Immature natural killer cell (primary cell): ENCODE measurements around the gene PDCD7. TPM values are rescaled to one million over a fixed set of nuclear protein-coding genes. Genes with fewer than 3 reads are reported as not detected.
A peak's percentile ranks its signal among the peaks of the same experiment; 100 is the strongest.
"Not testable (repeated sequence)": the region's sequence is repeated elsewhere in the genome, so short reads cannot be mapped to it uniquely, and the experiment has no call there.

ENCODE experiments used
- DNase-seq, 3 donors: peaks; one replicate each; pipeline ENCODE4 v3.0.0; 2022; ENCODE audit warnings: mixed read lengths in 1 of 3
- H3K27ac Mint-ChIP-seq, 6 donors: one replicate each; pipeline ENCODE4 v1.8.0; 2020; ENCODE audit warnings: mixed read lengths in 6 of 6, mild to moderate bottlenecking in 5 of 6, inconsistent platforms in 4 of 6, moderate library complexity in 3 of 6
- H3K27me3 Mint-ChIP-seq, 3 donors: one replicate each; pipeline ENCODE4 v1.8.0; 2020 to 2021; ENCODE audit warnings: low read depth in 3 of 3, mild to moderate bottlenecking in 3 of 3, mixed read lengths in 3 of 3, moderate library complexity in 3 of 3, inconsistent platforms in 1 of 3
- H3K36me3 Mint-ChIP-seq, 3 donors: one replicate each; pipeline ENCODE4 v1.8.0; 2020; ENCODE audit warnings: mixed read lengths in 3 of 3, inconsistent platforms in 2 of 3, mild to moderate bottlenecking in 2 of 3
- H3K4me1 Mint-ChIP-seq, 2 donors: one replicate each; pipeline ENCODE4 v1.8.0; 2020; ENCODE audit warnings: inconsistent platforms in 2 of 2, mild to moderate bottlenecking in 2 of 2, mixed read lengths in 2 of 2, moderate library complexity in 1 of 2
- H3K4me3 Mint-ChIP-seq, 5 donors: one replicate each; pipeline ENCODE4 v1.8.0; 2020; ENCODE audit warnings: mild to moderate bottlenecking in 5 of 5, mixed read lengths in 5 of 5, inconsistent platforms in 3 of 5, moderate library complexity in 3 of 5
- H3K9me3 Mint-ChIP-seq, 6 donors: one replicate each; pipeline ENCODE4 v1.8.0; 2020; ENCODE audit warnings: mild to moderate bottlenecking in 6 of 6, mixed read lengths in 6 of 6, inconsistent platforms in 4 of 6, moderate library complexity in 3 of 6
- polyA plus RNA-seq, 3 donors: library from polyadenylated mRNA; unstranded; fragments of 300-500 nt; fragmentation: Illumina TruSeq; gene quantifications; one replicate each; pipeline ENCODE4 v1.2.3, GENCODE V29; 2021

PDCD7 gene
- polyA plus RNA-seq, 3 donors from 2014 or later = 8.9 to 14.7 (median 14.4) TPM

DNA sequence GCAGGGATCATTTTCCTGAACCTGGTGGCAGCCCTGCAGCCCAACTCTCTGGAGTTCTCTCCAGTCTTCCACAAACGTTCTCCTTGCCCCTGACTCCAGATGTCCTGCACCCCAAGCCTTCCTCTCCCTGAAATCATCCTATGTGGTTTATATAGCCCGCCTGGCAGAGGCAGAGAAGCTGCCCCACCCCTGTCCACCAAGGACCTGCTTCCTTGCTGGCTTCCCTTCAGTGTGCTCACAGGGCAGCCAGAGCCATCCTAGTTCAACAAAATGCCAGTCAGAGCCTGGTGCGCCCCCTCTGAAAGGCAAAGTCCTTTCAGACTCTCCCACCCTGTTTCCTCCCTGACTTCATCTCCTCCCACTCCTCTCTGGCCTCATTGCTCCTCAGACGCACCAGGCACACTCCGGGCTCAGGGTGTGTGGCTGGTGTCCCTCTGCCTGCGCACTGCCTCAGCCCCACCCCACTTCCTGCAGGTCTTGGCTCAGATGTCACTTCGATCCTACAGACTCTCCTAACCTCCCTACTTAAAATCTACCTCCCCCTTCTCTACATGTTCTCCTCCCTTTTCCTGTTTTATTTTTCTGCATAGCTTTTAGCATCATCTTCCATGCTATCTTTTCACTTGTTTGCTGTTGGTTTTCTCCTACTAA is 51.2 kb downstream of the PDCD7 start:
- Mint-ChIP-seq H3K36me3 (no peaks in the 10 kb centered on the region), H3K27ac (no peak overlapping the region), H3K9me3 (no peaks in the 10 kb centered on the region), H3K4me1 (peaks cover 8 to 15% of the 10 kb centered on the region in 2 donors), H3K27me3 (peaks cover 8 to 29% (median 14%) of the 10 kb centered on the region in 3 donors), H3K4me3 (peak overlapping the region in 1 of 5 donors; percentile 36)
- DNase-seq = no peak

DNA sequence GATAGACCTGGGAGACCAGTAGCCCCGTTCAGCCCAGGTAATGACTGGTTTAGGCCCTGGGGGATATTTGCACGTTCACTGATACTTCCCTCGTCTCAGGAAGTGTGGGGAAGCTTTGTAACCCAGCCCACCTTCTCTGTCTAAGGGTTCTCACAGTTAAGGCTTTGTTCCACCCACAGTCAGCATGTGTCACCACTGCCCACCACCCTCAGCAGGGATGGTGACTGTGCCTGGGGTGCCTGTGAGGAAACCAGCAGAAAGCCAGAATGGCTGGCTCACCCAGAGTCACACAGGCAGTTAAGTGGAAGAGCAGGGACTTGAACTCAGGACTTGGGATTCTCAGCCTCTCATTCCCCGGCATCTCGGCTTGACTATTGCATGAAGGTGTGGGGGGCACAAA is 51.9 kb downstream of the PDCD7 start:
- Mint-ChIP-seq H3K36me3 (no peaks in the 10 kb centered on the region), H3K4me3 (no peak overlapping the region), H3K27ac (no peak overlapping the region), H3K4me1 (peaks cover 8 to 15% of the 10 kb centered on the region in 2 donors), H3K27me3 (peaks cover 7 to 29% (median 14%) of the 10 kb centered on the region in 3 donors), H3K9me3 (no peaks in the 10 kb centered on the region)
- DNase-seq = no peak

DNA sequence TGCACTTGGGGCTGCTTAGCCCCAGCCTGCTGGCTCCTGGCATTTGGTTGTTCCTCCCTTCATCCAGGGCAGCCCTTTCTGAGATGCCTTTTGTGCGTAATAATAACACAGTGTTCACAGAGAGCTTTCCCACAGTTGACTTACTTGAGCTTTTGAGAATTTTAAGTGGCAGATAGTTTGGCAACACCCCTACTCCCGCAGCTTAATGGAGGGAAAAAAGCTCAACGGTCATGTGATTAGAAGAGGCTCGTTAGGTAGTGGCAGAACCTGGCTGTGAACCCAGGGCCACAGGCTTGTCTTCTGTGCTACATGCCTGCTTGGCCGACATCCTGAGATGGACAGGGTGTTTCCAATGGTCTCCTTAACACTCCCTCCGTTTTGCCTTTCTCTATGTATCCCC is 52.3 kb downstream of the PDCD7 start:
- no peak overlapping the region for H3K27ac Mint-ChIP-seq
- no peak for DNase-seq
- peaks cover 8 to 15% of the 10 kb centered on the region in 2 donors for H3K4me1 Mint-ChIP-seq
- H3K9me3 Mint-ChIP-seq = no peaks in the 10 kb centered on the region
- no peak overlapping the region for H3K4me3 Mint-ChIP-seq
- peaks cover 0 to 3% (median 0%) of the 10 kb centered on the region in 3 donors for H3K36me3 Mint-ChIP-seq
- peaks cover 7 to 29% (median 15%) of the 10 kb centered on the region in 3 donors for H3K27me3 Mint-ChIP-seq

DNA sequence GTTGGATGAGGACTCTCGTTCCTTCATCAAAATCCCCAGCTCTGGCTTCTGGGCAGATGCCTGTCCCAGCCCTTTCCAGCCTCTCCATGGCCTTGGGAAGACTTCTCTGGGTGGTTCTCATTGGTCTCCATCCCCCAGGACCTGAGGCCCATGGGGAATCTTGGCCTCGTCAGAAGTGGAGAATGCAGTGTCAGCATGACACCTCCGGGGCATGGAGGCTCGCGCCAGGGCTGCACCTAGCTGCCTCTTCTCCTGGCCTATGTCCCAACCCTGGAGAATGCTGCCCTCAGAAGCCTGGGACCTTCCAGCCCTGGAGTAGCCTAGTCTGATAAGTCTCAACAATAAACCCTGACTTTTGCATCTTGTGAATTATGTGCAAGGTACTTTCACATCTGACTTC is 54.0 kb downstream of the PDCD7 start:
- Mint-ChIP-seq H3K4me3 (no peak overlapping the region), H3K27me3 (peaks cover 7 to 29% (median 17%) of the 10 kb centered on the region in 3 donors), H3K27ac (peak overlapping the region in 1 of 6 donors; percentile 48), H3K4me1 (peaks cover 8 to 15% of the 10 kb centered on the region in 2 donors), H3K9me3 (no peaks in the 10 kb centered on the region), H3K36me3 (peaks cover 0 to 3% (median 0%) of the 10 kb centered on the region in 3 donors)
- no peak for DNase-seq

DNA sequence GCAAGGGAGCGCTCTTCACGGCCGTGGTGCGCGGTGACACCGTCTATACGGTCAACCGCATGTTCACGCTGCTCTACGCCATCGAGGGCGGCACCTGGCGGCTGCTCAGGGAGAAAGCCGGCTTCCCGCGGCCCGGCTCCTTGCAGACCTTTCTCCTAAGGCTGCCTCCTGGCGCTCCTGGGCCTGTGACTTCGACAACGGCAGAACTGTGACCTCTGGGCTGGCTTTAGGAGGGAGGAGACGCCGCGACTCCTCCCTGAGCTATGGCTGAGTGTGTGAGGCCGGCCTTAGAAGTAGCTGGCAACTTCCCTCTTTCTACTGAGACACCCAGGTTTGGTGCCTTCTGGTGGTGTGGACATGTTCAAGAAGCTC is 55.6 kb downstream of the PDCD7 start:
- H3K9me3 Mint-ChIP-seq = no peaks in the 10 kb centered on the region
- no peak overlapping the region for H3K27ac Mint-ChIP-seq
- H3K27me3 Mint-ChIP-seq = peaks cover 3 to 25% (median 15%) of the 10 kb centered on the region in 3 donors
- peaks cover 0 to 3% (median 0%) of the 10 kb centered on the region in 3 donors for H3K36me3 Mint-ChIP-seq
- peak; percentile 5 to 29 (median 21) for DNase-seq
- peaks cover 8 to 15% of the 10 kb centered on the region in 2 donors for H3K4me1 Mint-ChIP-seq
- H3K4me3 Mint-ChIP-seq = peak overlapping the region in 1 of 5 donors; percentile 57

DNA sequence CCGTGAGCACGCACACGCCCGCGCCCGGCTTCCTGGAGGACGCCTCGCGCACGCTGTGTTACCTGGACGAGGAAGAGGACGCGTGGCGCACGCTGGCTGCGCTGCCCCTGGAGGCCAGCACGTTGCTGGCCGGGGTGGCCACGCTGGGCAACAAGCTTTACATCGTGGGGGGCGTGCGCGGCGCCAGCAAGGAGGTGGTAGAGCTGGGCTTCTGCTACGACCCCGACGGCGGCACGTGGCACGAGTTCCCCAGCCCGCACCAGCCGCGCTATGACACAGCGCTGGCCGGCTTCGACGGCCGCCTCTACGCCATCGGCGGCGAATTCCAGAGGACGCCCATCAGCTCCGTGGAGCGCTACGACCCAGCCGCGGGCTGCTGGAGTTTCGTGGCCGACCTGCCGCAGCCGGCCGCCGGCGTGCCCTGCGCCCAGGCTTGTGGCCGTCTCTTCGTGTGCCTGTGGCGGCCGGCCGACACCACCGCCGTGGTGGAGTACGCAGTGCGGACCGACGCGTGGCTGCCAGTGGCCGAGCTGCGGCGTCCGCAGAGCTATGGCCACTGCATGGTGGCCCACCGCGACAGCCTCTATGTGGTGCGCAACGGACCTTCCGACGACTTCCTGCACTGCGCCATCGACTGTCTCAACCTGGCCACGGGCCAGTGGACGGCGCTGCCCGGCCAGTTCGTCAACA is 56.2 kb downstream of the PDCD7 start:
- Mint-ChIP-seq H3K4me3 (peak overlapping the region in 1 of 5 donors; percentile 57), H3K27ac (no peak overlapping the region), H3K9me3 (no peaks in the 10 kb centered on the region), H3K27me3 (peaks cover 3 to 19% (median 13%) of the 10 kb centered on the region in 3 donors), H3K4me1 (peaks cover 5 to 9% of the 10 kb centered on the region in 2 donors), H3K36me3 (peaks cover 0 to 3% (median 0%) of the 10 kb centered on the region in 3 donors)
- DNase-seq = no peak

DNA sequence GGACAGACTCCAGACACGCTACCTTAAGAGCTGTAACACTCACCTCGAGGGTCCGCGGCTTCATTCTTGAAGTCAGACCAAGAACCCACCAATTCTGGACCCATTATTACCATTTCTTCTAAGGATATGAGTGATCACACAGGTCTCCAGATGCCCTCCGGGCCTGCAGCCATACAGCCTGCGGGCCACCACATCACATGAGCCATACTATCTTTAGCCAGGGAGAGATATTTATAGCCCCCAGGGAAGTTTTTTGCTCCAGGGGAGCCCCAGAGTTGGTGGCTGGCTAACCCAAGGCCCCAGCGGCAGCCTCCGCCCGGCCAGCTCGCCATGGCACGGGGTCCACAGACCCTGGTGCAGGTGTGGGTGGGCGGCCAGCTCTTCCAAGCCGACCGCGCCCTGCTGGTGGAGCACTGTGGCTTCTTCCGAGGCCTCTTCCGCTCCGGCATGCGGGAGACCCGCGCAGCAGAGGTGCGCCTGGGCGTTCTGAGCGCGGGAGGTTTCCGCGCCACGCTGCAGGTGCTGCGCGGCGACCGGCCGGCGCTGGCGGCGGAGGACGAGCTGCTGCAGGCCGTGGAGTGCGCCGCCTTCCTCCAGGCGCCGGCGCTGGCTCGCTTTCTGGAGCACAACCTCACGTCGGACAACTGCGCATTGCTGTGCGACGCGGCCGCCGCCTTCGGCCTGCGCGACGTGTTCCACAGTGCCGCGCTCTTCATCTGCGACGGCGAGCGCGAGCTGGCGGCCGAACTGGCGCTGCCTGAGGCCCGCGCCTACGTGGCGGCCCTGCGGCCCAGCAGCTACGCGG is 56.9 kb downstream of the PDCD7 start, which contains the start of gene KBTBD13:
Gene KBTBD13 (plus strand): TSS at position 261 of the 805 bp plus-strand sequence. CDS start 70 bp downstream, at position 331.
- Mint-ChIP-seq H3K4me3 (no peak within 1 kb of the TSS), H3K27me3 (peaks cover 4 to 14% (median 10%) of the 10 kb centered on the region in 3 donors), H3K9me3 (no peaks in the 10 kb centered on the region), H3K4me1 (peaks cover 5 to 7% of the 10 kb centered on the region in 2 donors), H3K36me3 (peaks cover 0 to 3% (median 0%) of the 10 kb centered on the region in 3 donors), H3K27ac (no peak within 1 kb of the TSS)
- no peak for DNase-seq

DNA sequence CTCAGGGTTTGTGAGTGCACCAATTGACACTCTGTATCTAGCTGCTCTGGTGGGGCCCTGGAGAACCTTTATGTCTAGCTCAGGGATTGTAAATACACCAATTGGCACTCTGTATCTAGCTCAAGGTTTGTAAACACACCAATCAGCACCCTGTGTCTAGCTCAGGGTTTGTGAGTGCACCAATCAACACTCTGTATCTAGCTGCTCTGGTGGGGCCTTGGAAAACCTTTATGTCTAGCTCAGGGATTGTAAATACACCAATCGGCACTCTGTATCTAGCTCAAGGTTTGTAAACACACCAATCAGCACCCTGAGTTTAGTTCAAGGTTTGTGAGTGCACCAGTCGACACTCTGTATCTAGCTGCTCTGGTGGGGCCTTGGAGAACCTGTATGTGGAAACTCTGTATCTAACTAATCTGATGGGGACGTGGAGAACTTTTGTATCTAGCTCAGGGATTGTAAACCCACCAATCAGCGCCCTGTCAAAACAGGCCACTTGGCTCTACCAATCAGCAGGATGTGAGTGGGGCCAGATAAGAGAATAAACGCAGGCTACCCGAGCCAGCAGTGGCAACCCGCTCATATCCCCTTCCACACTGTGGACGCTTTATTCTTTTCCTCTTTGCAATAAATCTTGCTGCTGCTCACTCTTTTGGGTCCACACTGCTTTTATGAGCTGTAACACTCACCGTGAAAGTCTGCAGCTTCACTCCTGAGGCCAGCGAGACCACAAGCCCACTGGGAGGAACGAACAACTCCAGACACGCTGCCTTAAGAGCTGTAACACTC is 57.8 kb downstream of the PDCD7 start:
- not testable (repeated sequence) for H3K27ac Mint-ChIP-seq, H3K4me3 Mint-ChIP-seq

DNA sequence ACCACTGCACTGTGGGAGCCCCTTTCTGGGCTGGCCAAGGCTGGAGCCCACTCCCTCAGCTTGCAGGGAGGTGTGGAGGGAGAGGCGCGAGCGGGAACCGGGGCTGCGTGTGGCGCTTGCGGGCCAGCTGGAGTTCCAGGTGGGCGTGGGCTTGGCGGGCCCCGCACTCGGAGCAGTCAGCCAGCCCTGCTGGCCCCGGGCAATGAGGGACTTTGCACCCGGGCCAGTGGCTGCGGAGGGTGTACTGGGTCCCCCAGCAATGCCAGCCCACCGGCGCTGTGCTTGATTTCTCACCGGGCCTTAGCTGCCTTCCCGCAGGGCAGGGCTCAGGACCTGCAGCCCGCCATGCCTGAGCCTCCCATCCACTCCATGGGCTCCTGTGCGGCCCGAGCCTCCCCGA is 58.7 kb downstream of the PDCD7 start:
- H3K27me3 Mint-ChIP-seq = peaks cover 4 to 11% (median 10%) of the 10 kb centered on the region in 3 donors
- not testable (repeated sequence) for H3K27ac Mint-ChIP-seq, H3K36me3 Mint-ChIP-seq

More for the DNA sequence above, 57.8 kb downstream of the PDCD7 start:
- not testable (repeated sequence) for H3K9me3 Mint-ChIP-seq, DNase-seq, H3K36me3 Mint-ChIP-seq, H3K4me1 Mint-ChIP-seq
- peaks cover 4 to 11% (median 10%) of the 10 kb centered on the region in 3 donors for H3K27me3 Mint-ChIP-seq

DNA sequence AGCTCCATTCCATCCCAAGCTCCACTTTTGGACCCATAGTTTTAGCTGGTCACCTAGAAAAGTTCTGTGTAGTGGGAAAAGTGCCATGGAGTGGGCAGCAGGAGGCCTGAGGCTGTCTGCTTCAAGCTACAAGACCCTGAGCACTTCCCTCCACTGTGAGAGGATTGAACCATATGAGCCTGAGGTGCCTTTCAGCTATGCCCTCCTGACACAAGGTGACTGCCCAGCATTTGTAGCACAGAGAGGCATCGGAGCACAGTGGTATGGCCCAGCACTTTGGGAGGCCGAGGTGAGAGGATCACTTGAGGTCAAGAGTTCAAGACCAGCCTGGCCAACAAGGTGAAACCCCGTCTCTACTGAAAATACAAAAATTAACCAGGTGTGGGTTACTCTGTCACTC is 61.0 kb downstream of the PDCD7 start:
- Mint-ChIP-seq H3K4me1 (peaks cover 0 to 6% of the 10 kb centered on the region in 2 donors), H3K27ac (no peak overlapping the region)

More for the DNA sequence above, 58.7 kb downstream of the PDCD7 start:
- DNase-seq, H3K9me3 Mint-ChIP-seq, H3K4me1 Mint-ChIP-seq, H3K4me3 Mint-ChIP-seq: not testable (repeated sequence)

DNA sequence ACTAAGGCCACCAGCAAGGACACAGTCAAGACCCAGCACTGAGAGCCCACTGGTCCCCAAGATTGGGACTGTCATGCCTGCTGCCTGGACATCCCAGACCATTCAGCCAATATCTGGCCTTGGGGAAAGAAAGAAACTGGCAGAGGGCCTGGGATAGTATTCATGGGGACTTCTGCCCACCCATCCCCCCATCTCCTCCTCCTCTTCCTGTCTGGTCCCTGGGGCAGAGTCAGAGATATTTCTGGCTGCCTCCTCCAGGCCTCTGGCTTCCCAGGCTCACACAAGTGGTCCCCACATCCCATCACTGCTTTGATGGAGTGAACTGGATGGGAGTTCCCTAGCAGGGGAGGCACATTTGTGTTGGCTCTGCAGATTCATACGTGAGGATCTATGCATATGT is 61.6 kb downstream of the PDCD7 start:
- H3K9me3 Mint-ChIP-seq = no peaks in the 10 kb centered on the region
- H3K27me3 Mint-ChIP-seq = peaks cover 0 to 6% (median 3%) of the 10 kb centered on the region in 3 donors

More for the DNA sequence above, 61.0 kb downstream of the PDCD7 start:
- no peak for DNase-seq
- H3K36me3 Mint-ChIP-seq = peaks cover 0 to 3% (median 0%) of the 10 kb centered on the region in 3 donors
- H3K27me3 Mint-ChIP-seq = peaks cover under 1 to 3% (median 2%) of the 10 kb centered on the region in 3 donors
- no peak overlapping the region for H3K4me3 Mint-ChIP-seq
- H3K9me3 Mint-ChIP-seq = no peaks in the 10 kb centered on the region

DNA sequence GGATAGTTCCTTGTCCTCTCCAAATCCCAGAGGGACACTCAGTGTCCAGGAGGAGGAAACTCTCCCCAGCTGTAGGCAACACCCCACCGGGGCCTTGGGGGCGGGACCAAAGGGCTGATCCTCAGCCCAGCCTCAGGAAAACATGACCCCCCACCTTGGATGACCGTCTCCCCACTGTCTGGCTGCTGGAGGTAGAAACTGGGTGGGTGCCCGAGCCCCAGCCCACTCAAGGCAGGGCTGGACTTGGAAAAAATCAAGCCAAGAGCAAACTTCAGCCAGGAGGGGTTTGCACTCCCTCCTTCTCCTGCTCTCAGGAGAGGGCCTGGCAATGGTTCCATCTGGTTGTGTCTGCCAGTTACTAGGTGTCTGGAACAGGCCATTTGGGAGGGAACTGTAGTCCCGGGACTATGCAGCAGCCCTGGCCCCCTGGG is 62.2 kb downstream of the PDCD7 start:
- DNase-seq = no peak
- peaks cover 0 to 1% (median 0%) of the 10 kb centered on the region in 3 donors for H3K36me3 Mint-ChIP-seq
- no peak overlapping the region for H3K27ac Mint-ChIP-seq
- peaks cover 4 to 11% of the 10 kb centered on the region in 2 donors for H3K4me1 Mint-ChIP-seq
- no peak overlapping the region for H3K4me3 Mint-ChIP-seq
- H3K9me3 Mint-ChIP-seq = no peaks in the 10 kb centered on the region
- H3K27me3 Mint-ChIP-seq = peaks cover 0 to 6% (median 3%) of the 10 kb centered on the region in 3 donors

More for the DNA sequence above, 61.6 kb downstream of the PDCD7 start:
- Mint-ChIP-seq H3K4me3 (no peak overlapping the region), H3K4me1 (peaks cover 4 to 10% of the 10 kb centered on the region in 2 donors), H3K36me3 (peaks cover 0 to 3% (median 0%) of the 10 kb centered on the region in 3 donors), H3K27ac (no peak overlapping the region)
- no peak for DNase-seq
